HG03457 (cell line): ENCODE data around the gene SNX10.

Source experiments
- ATAC-seq: cut with Tn5 transposase; IDR thresholded peaks from one replicate; pipeline ENCODE4 v1.9.1; 2021; ENCODE audit warnings: moderate number of reproducible peaks; ENCODE audit not compliant: unreplicated experiment

Gene SNX10

GRCh38 chr7:26295586-26295985 is 3.9 kb downstream of the SNX10 start:
- no peak for ATAC-seq

GRCh38 chr7:26298472-26299058 is 6.9 kb downstream of the SNX10 start:
- ATAC-seq: no peak

- ATAC-seq: no peak
Observed at GRCh38 chr7:26305090-26305868, 13.6 kb downstream of the SNX10 start.

DNA sequence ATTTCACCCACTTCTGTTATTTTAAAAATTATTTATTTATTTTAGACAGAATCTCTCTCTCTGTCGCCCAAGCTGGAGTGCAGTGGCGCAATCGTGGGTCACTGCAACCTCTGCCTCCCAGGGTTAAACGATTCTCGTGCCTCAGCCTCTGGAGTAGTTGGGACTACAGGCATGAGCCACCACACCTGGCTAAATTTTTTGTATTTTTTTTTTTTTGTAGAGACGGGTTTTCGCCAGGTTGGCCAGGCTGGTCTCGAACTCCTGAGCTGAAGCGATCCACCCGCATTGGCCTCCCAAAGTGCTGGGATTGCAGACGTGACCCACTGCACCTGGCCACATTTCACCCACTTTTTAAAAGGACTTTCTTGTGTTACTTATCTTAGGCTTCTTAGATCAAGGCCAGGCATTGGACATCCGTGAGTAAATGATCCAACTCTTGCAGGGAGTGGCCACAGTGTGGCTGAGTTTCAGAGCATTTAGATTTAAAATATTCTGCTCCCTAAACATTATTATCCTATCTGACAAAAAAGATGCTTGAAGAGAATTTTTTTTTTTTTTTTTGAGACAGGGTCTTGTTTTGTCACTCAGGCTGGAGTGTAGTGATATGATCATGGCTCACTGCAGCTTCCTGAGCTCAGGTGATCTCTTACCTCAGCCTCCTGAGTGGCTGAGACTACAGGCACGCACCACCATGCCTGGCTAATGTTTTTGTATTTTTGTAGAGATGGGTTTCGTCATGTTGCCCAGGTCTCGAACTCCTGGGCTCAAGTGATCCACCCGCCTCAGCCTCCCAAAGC is 14.4 kb downstream of the SNX10 start:
- no peak for ATAC-seq

DNA sequence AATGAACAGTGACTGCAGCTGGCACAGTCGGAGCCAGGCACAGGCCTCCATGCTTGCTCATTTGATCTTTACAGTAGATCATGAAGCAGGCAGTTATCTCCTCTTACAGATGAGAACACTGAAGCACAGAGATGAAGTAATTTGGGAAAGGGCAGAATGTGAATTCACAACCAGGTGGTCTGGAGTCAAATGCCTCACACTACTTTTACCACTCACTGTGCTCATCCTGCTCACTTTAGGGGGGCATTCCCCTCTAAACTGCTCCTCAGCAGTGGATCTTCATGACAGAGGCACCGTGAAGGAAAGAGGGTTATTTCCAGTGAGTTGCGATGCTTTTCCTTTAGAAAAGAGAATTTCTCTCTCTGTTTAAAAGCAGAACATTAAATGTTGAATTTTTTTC is 15.1 kb downstream of the SNX10 start:
- no peak for ATAC-seq

DNA sequence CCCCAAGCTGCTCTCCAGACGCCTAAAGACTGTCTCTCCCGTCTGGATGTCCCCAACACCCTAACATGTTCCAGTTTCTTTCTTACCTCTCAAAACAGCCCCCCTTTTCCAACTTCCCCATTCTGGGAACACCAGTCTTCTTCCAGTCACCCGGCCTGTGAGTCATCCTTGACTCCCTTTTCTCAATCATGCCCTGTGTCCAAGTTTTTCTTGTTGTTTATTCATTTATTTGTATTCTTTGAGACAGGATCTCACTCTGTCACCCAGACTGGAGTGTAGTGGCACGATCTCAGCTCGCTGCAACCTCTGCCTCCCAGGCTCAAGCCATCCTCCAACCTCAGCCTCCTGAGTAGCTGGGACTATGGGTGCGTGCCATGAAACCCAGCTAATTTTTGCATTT is 15.6 kb downstream of the SNX10 start:
- no peak for ATAC-seq

GRCh38 chr7:26307791-26308190 is 16.1 kb downstream of the SNX10 start:
- ATAC-seq: no peak

DNA sequence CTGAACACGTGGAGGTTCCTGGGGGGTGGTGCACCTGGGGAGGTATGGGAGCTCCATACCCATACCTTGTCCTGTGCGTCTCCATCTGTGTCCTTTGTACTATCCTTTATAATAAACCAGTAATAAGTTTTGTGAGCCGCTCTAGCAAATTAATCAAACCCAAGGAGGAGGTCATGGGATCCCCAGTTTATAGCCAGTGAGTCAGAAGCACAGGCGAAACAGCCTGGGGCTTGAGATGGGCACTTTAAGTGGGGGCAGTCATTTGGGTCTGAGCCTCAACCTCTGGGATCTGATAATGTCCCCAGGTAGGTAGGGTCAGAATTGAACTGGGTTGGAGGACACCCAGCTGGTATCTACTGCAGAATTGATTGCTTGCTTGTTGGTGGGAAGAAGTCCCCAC is 16.9 kb downstream of the SNX10 start:
- ATAC-seq: no peak

DNA sequence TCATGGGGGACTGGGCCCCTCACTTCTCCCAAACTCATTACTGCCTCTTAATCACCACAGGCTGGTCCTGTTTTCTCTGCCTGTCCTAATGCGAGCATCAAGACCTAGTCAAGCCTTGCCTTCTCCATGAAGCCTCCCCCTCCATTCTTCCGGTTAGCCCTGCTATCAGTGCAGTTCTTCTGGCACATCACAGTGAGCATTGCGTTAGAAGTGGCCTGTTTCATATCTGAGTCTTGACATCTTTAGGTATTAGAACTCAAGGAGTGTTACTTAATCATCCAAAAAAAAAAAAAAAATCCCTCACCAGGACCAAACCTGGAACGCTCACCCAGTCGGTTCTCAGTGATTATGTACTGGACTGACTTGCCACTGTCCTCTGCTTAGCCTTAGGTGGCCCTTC is 17.4 kb downstream of the SNX10 start:
- ATAC-seq: no peak

DNA sequence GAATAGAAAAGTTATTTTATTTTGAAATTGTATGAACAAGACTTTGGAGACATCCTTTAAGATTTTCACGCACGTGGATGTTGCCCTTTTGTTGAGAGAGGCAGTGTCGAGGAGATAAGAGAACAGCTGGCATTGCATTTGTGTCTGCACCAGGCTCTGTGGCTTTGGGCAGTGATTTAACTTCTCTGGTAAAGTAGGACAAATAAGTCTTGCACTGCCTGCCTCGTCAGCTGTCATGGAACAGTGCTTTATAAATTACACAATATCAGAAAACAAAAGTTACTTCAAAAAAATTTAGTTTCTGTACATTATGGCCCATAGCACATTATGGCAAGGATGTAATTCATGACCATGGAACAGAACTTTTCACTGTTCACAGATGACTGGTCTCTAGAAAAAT is 20.1 kb downstream of the SNX10 start:
- no peak for ATAC-seq

GRCh38 chr7:26317211-26317610 is 25.5 kb downstream of the SNX10 start:
- no peak for ATAC-seq

GRCh38 chr7:26318921-26319320 is 27.3 kb downstream of the SNX10 start:
- ATAC-seq: no peak

DNA sequence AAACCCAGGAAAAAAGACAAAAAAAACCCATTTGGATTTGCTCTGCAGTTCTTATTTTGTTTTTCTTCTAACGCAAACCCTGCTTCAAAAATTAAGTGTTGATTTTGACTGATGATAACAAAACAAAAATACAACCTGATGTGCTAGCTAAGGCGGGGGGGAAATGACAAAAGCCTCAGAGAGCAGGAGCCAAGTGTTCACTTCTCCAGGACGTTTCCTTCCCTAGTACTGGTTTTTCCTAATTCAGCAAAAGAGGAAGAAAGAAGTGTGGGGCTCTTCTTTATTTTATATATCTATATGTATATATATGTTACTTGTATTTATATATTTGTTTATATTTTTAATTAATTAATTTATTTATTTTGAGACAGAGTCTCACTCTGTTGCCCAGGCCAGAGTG is 28.0 kb downstream of the SNX10 start:
- no peak for ATAC-seq

DNA sequence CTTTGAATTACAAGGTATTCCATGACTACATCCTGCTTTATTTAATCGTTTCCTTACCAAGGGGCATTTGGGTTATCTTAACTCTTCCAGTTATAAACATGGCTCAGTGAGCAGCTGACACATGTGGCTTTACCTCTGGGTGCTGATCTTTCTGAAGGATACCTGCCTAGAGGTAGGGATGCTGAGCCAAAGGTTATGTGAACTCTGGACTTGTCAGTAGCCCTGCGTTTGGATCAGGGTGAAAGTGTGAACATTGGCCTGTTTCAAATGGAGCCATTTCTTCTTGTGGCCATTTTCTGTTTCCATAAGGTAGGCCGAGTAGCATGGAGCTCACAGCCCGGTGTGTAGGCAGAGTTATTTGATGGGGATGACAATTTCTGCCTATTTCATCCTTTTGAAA is 29.2 kb downstream of the SNX10 start:
- no peak for ATAC-seq

DNA sequence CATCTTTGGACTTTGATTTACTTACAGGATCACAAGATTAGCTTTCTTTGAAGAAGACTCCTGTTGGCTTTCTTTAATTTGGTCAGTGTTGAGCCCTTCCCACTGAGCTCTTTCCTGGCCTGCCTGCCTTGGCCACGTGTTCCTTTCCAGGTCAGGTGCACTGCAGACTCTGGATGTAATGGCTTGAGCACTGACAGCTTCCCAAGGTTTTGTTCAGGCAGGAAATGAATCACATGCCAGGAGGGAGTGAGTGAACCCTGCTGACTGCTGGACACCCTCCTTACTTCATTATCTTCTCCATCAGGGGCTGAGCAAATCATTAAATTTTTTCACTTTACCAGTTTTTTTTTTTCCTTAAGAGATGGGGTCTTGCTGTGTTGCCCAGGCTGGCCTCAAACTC is 29.8 kb downstream of the SNX10 start:
- ATAC-seq: no peak

- no peak for ATAC-seq
Observed at GRCh38 chr7:26326211-26326610, 34.5 kb downstream of the SNX10 start.

DNA sequence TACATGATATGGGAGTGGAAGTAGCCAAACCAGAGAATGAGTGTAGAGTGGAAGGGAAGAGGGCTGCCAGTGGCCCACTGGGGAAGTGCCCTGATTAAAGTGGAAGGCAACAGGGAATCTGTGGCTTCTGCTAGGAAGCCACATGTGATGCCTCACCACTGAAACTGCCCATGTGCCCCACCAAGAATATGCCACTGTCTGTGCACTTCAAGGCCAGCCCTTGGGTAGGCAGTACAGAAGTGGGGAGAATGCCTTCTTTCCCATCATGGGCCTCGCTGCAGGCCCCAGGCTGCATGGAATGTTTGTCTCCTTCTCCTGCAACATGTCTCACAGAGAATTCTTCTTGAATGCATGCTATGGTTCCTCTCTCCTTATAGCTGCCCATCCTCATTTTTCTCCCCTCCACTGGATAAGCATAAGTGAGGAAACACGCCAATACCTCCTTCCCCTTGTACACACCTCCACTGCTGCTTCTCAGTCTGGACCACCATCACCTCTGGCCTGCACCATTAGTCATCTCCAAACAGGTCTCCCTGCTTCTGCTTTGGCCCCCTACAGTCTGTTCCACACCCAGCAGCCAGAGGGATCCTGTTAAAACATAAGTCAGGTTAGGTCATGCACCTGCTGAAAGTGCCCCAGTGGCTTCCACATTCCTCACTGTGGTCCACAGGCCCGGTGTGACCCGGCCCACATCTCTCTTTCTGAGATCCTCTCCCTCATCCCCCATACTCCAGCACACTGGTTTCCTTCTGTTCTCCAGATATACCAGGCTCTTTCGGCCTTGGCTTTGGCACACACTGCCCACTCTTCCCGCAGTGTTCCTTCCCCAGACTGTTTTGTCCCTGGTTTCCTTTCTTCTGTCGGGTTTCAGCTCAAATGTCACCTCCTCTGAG is 37.1 kb downstream of the SNX10 start:
- ATAC-seq: no peak

- ATAC-seq: no peak
Observed at GRCh38 chr7:26329520-26330255, 38.0 kb downstream of the SNX10 start.

GRCh38 chr7:26331113-26331512 is 39.5 kb downstream of the SNX10 start:
- ATAC-seq: no peak

DNA sequence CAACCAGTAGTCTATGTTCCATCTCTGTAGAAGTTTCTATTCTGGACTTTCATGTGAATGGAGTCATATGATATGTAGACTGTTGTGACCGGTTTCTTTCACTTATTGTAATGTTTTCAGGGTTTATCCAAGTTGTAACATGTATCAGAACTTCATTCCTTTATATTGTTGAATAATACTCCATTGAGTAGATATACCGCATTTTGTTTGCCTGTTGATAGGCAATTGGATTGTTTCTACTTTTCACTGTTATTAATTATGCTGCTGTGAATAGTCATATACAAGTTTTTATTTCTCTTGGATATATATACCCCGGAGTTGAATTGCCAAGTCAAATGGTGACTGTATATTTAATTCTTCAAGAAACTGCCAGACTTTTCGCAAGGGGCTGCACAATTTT is 40.1 kb downstream of the SNX10 start:
- ATAC-seq: no peak
